Inflammatory macrophage treated with lipopolysaccharide for 1 hour (primary cell): ENCODE measurements around the gene ATG10.
A peak's percentile ranks its signal among the peaks of the same experiment; 100 is the strongest.

Experiments
- DNase-seq, 2 donors: peaks; one replicate each; pipeline ENCODE4 v3.0.0-alpha.2; 2020 to 2022

ATG10 gene

GRCh38 chr5:82285206-82285605, 313.4 kb downstream of the ATG10 start:
- no peak for DNase-seq

GRCh38 chr5:82287625-82288024, 315.8 kb downstream of the ATG10 start:
- DNase-seq: no peak

GRCh38 chr5:82290005-82290404, 318.2 kb downstream of the ATG10 start:
- DNase-seq: no peak

- no peak for DNase-seq
Observed at GRCh38 chr5:82290908-82291307, 319.1 kb downstream of the ATG10 start.

GRCh38 chr5:82291420-82291819, 319.6 kb downstream of the ATG10 start:
- no peak for DNase-seq

GRCh38 chr5:82295144-82295543, 323.3 kb downstream of the ATG10 start:
- no peak for DNase-seq

GRCh38 chr5:82295959-82296531, 324.2 kb downstream of the ATG10 start:
- no peak for DNase-seq

GRCh38 chr5:82296929-82297328, 325.1 kb downstream of the ATG10 start:
- no peak for DNase-seq

GRCh38 chr5:82297711-82298110, 325.9 kb downstream of the ATG10 start:
- DNase-seq: peak in 1 of 2 donors; percentile 5

- peak in 1 of 2 donors; percentile 11 for DNase-seq
Observed at GRCh38 chr5:82298668-82299067, 326.8 kb downstream of the ATG10 start.

- no peak for DNase-seq
Observed at GRCh38 chr5:82301190-82301589, 329.4 kb downstream of the ATG10 start.
